Measurements from ENCODE around the gene SNN. TPM values are rescaled to one million over a fixed set of nuclear protein-coding genes. Genes with fewer than 3 reads are reported as not detected.

Gene SNN
- total and polyA plus RNA-seq, 3 experiments from 2014 or later, result 5.8 to 10.6 (median 6.0) TPM

- H3K4me1 ChIP-seq (ENCODE audit: insufficient read depth, low read length), result peaks cover 17% of the 10 kb centered on the region
- ChIA-PET POLR2A (no interaction called here), CTCF (no interaction called here)
- no peaks in the 10 kb centered on the region for H3K27me3 Mint-ChIP-seq
- no peaks in the 10 kb centered on the region for H3K9me3 Mint-ChIP-seq
- no peak overlapping the region for H3K27ac ChIP-seq (ENCODE audit: low read depth, low read length)
- H3K36me3 ChIP-seq (ENCODE audit: insufficient read depth, low read length), result peaks cover 38% of the 10 kb centered on the region
- H3K27me3 ChIP-seq (ENCODE audit: insufficient read depth, low read length, poor library complexity, severe bottlenecking), result no peaks in the 10 kb centered on the region
- no peak for DNase-seq
- no peak overlapping the region for H3K4me3 Mint-ChIP-seq
- H3K4me1 Mint-ChIP-seq, result peaks cover 26 to 44% (median 42%) of the 10 kb centered on the region in 3 donors
- H3K4me3 ChIP-seq (ENCODE audit: low read length), result no peak overlapping the region
- H3K27ac Mint-ChIP-seq, result peak overlapping the region in 2 of 8 donors; percentile 43 to 51
- H3K9me3 ChIP-seq (ENCODE audit: low read length), result no peaks in the 10 kb centered on the region
- peaks cover 0 to 93% (median 18%) of the 10 kb centered on the region in 3 donors for H3K36me3 Mint-ChIP-seq
These were observed 24.4 kb downstream of the SNN start for GRCh38 chr16:11692651-11693050.

- peaks cover 48% of the 10 kb centered on the region for H3K36me3 ChIP-seq (ENCODE audit: insufficient read depth, low read length)
- H3K4me1 ChIP-seq (ENCODE audit: insufficient read depth, low read length), result peaks cover 15% of the 10 kb centered on the region
- Mint-ChIP-seq H3K36me3 (peaks cover 0 to 93% (median 22%) of the 10 kb centered on the region in 3 donors), H3K4me3 (peak overlapping the region in 2 of 7 donors; percentile 15 to 78), H3K27me3 (no peaks in the 10 kb centered on the region), H3K9me3 (no peaks in the 10 kb centered on the region), H3K4me1 (peaks cover 38 to 56% (median 51%) of the 10 kb centered on the region in 3 donors), H3K27ac (peak overlapping the region in 7 of 8 donors; percentile 10 to 86 (median 70))
- H3K9me3 ChIP-seq (ENCODE audit: low read length), result no peaks in the 10 kb centered on the region
- DNase-seq, result no peak
- H3K4me3 ChIP-seq (ENCODE audit: low read length), result no peak overlapping the region
- POLR2A ChIA-PET, result no interaction called here
- H3K27ac ChIP-seq (ENCODE audit: low read depth, low read length), result no peak overlapping the region
- no peaks in the 10 kb centered on the region for H3K27me3 ChIP-seq (ENCODE audit: insufficient read depth, low read length, poor library complexity, severe bottlenecking)
- CTCF ChIA-PET, result interaction anchor here (2.1 kb wide), 1 partner anchor 7 kb away, joined by 8 read pairs; no protein-coding TSS in a partner anchor
These were observed 28.2 kb downstream of the SNN start for GRCh38 chr16:11696266-11697012.

DNA sequence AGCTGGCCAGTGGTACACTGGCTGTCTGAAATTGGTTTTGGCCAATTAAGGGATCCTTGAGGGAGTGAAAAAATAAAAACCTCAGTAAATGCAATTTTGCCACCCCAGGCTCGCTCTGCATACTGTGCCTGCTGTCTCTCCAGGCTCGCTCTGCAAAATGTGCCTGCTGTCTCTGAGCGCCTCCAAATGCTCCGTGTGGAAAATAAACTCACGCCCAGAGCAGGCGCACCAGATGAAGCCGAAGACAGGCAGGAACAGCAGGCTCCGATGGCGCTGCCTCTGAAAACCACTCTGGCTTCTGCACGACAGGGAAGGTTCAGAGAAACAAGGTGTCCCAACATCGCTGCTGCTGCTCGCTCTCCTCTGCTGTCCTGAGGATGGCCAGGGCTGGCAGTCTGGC lies 29.1 kb downstream of the SNN start:
- no peak for DNase-seq
- Histone ChIP-seq H3K9me3 (ENCODE audit: low read length) (no peaks in the 10 kb centered on the region), H3K4me3 (ENCODE audit: low read length) (no peak overlapping the region), H3K27me3 (ENCODE audit: insufficient read depth, low read length, poor library complexity, severe bottlenecking) (no peaks in the 10 kb centered on the region), H3K27ac (ENCODE audit: low read depth, low read length) (no peak overlapping the region), H3K36me3 (ENCODE audit: insufficient read depth, low read length) (peaks cover 44% of the 10 kb centered on the region), H3K4me1 (ENCODE audit: insufficient read depth, low read length) (peaks cover 15% of the 10 kb centered on the region)
- no peaks in the 10 kb centered on the region for H3K27me3 Mint-ChIP-seq
- H3K9me3 Mint-ChIP-seq, result no peaks in the 10 kb centered on the region
- H3K4me3 Mint-ChIP-seq, result no peak overlapping the region
- H3K36me3 Mint-ChIP-seq, result peaks cover 0 to 90% (median 20%) of the 10 kb centered on the region in 3 donors
- ChIA-PET CTCF (interaction anchor here (1.2 to 2.1 kb wide), 3 partner anchors 8 to 17 kb away, joined by 6 to 10 read pairs (median 8); no protein-coding TSS in a partner anchor), POLR2A (no interaction called here)
- H3K4me1 Mint-ChIP-seq, result peaks cover 41 to 56% (median 54%) of the 10 kb centered on the region in 3 donors
- H3K27ac Mint-ChIP-seq, result peak overlapping the region in 5 of 8 donors; percentile 47 to 86 (median 75)

- Histone ChIP-seq H3K4me1 (ENCODE audit: insufficient read depth, low read length) (peaks cover 15% of the 10 kb centered on the region), H3K36me3 (ENCODE audit: insufficient read depth, low read length) (peaks cover 44% of the 10 kb centered on the region), H3K27ac (ENCODE audit: low read depth, low read length) (no peak overlapping the region), H3K4me3 (ENCODE audit: low read length) (no peak overlapping the region), H3K9me3 (ENCODE audit: low read length) (no peaks in the 10 kb centered on the region), H3K27me3 (ENCODE audit: insufficient read depth, low read length, poor library complexity, severe bottlenecking) (no peaks in the 10 kb centered on the region)
- Mint-ChIP-seq H3K4me3 (peak overlapping the region in 3 of 7 donors; percentile 10 to 34 (median 30)), H3K4me1 (peaks cover 43 to 56% (median 54%) of the 10 kb centered on the region in 3 donors), H3K27ac (peak overlapping the region in 6 of 8 donors; percentile 38 to 83 (median 69)), H3K9me3 (no peaks in the 10 kb centered on the region), H3K36me3 (peaks cover 0 to 87% (median 25%) of the 10 kb centered on the region in 3 donors), H3K27me3 (no peaks in the 10 kb centered on the region)
- CTCF ChIA-PET, result interaction anchor here (1.0 to 2.1 kb wide), 5 partner anchors 9 to 55 kb away, joined by 3 to 10 read pairs (median 6); no protein-coding TSS in a partner anchor
- POLR2A ChIA-PET, result interaction anchor here (1.3 kb wide), 1 partner anchor 11 kb away, joined by 9 read pairs; no protein-coding TSS in a partner anchor
- peak in 1 of 5 donors; percentile 11 for DNase-seq
These were observed 30.0 kb downstream of the SNN start for GRCh38 chr16:11698271-11698689.

GRCh38 chr16:11699234-11699894 lies 31.1 kb downstream of the SNN start:
- H3K4me1 Mint-ChIP-seq, result peaks cover 44 to 62% (median 60%) of the 10 kb centered on the region in 3 donors
- CTCF ChIA-PET, result no interaction called here

DNA sequence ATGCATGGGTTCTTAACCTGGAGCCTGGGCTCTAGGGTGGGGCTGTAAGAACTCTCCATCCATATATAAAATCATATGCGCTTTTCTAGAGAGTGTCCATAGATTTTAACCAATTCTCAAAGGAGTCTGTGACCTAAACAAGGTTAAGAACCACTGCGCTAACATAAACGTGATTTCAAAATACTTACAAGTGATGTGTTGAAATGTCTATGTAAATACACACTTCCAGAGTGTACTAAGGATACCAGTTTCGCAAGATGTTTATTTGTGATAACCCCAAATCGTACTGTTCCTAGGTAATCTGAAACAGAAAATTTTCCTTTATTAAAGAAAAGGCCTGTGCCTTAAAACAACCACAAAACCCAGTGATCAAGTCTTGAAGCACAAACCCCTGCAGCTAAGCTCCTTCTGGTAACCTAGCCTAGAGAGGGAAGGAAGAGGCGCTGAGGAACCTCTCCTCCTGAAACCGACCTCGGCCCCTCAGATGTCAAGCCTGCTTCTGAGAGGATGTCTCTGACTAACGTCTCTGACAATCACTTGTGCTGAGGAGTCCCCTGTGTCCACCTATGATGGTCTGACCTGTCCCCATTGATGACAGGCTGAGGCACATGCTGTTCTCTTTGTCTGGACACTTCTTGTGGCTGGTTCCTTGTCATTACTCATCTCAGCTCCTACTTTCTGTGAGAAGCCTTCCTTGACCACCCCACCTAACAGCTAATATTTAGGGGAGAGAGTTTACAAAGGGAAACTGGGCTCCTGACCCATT lies 32.2 kb downstream of the SNN start:
- peaks cover 0 to 85% (median 23%) of the 10 kb centered on the region in 3 donors for H3K36me3 Mint-ChIP-seq

More at GRCh38 chr16:11699234-11699894, 31.1 kb downstream of the SNN start:
- DNase-seq, result no peak
- Histone ChIP-seq H3K36me3 (ENCODE audit: insufficient read depth, low read length) (peaks cover 44% of the 10 kb centered on the region), H3K4me3 (ENCODE audit: low read length) (no peak overlapping the region), H3K27ac (ENCODE audit: low read depth, low read length) (no peak overlapping the region), H3K9me3 (ENCODE audit: low read length) (no peaks in the 10 kb centered on the region), H3K27me3 (ENCODE audit: insufficient read depth, low read length, poor library complexity, severe bottlenecking) (no peaks in the 10 kb centered on the region), H3K4me1 (ENCODE audit: insufficient read depth, low read length) (peaks cover 15% of the 10 kb centered on the region)
- POLR2A ChIA-PET, result no interaction called here
- Mint-ChIP-seq H3K36me3 (peaks cover 0 to 88% (median 26%) of the 10 kb centered on the region in 3 donors), H3K27me3 (no peaks in the 10 kb centered on the region), H3K9me3 (no peaks in the 10 kb centered on the region), H3K4me3 (no peak overlapping the region), H3K27ac (peak overlapping the region in 5 of 8 donors; percentile 9 to 73 (median 66))

DNA sequence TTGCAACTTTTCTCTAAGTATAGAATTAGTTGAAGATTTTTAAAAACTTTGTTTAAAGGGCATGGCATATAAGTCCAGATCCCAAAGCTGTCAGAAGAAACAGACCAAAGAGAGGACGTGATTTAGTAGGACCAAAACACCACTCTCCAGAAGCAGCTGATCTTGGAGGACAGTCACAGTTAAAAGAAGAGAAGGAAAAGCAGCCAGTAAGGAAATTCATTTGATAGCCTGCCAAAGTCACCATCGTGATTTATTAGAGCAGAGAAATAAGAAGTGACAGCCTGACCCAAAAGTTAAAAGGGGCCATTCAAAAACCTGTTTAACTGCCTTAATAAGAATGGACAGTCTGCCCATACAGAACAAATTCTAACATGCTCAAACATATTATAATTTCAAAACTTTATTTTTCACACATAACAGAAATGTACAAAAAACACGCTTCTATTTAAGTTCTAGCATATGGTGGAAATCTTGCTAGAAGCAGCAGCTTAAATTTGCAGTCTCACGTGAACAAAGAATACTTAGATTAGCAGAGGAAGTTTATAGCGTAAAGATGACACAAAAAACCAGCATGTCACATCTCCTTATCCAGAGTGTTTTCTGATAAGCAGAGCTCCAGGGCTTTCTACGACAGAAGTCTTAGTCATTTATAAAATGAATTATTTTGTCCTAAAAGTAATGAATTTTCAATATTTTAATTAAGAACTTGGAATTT lies 37.2 kb downstream of the SNN start:
- peaks cover 0 to 69% (median 11%) of the 10 kb centered on the region in 3 donors for H3K36me3 Mint-ChIP-seq

More for the DNA sequence above, 32.2 kb downstream of the SNN start:
- no peaks in the 10 kb centered on the region for H3K9me3 Mint-ChIP-seq
- no peak overlapping the region for H3K4me3 ChIP-seq (ENCODE audit: low read length)
- no peak overlapping the region for H3K4me3 Mint-ChIP-seq
- H3K27me3 ChIP-seq (ENCODE audit: insufficient read depth, low read length, poor library complexity, severe bottlenecking), result no peaks in the 10 kb centered on the region
- no peaks in the 10 kb centered on the region for H3K9me3 ChIP-seq (ENCODE audit: low read length)
- H3K4me1 ChIP-seq (ENCODE audit: insufficient read depth, low read length), result peaks cover 15% of the 10 kb centered on the region
- CTCF ChIA-PET, result no interaction called here
- H3K4me1 Mint-ChIP-seq, result peaks cover 44 to 62% (median 61%) of the 10 kb centered on the region in 3 donors
- H3K36me3 ChIP-seq (ENCODE audit: insufficient read depth, low read length), result peaks cover 38% of the 10 kb centered on the region
- H3K27ac Mint-ChIP-seq, result peak overlapping the region in 1 of 8 donors; percentile 75
- H3K27me3 Mint-ChIP-seq, result no peaks in the 10 kb centered on the region
- POLR2A ChIA-PET, result no interaction called here
- H3K27ac ChIP-seq (ENCODE audit: low read depth, low read length), result no peak overlapping the region
- no peak for DNase-seq

More for the DNA sequence above, 37.2 kb downstream of the SNN start:
- DNase-seq, result no peak
- Mint-ChIP-seq H3K4me1 (peaks cover 14 to 32% (median 23%) of the 10 kb centered on the region in 3 donors), H3K4me3 (no peak overlapping the region), H3K27me3 (no peaks in the 10 kb centered on the region), H3K9me3 (no peaks in the 10 kb centered on the region), H3K27ac (no peak overlapping the region)
- H3K4me1 ChIP-seq (ENCODE audit: insufficient read depth, low read length), result peaks cover 3% of the 10 kb centered on the region
- no peak overlapping the region for H3K4me3 ChIP-seq (ENCODE audit: low read length)
- H3K27ac ChIP-seq (ENCODE audit: low read depth, low read length), result no peak overlapping the region
- peaks cover 15% of the 10 kb centered on the region for H3K36me3 ChIP-seq (ENCODE audit: insufficient read depth, low read length)
- ChIA-PET CTCF (interaction anchor here (0.6 to 2.3 kb wide), 3 partner anchors 9 to 752 kb away, joined by 3 to 9 read pairs (median 3); no protein-coding TSS in a partner anchor), POLR2A (no interaction called here)
- no peaks in the 10 kb centered on the region for H3K9me3 ChIP-seq (ENCODE audit: low read length)
- H3K27me3 ChIP-seq (ENCODE audit: insufficient read depth, low read length, poor library complexity, severe bottlenecking), result no peaks in the 10 kb centered on the region

Measured in CD8-positive, alpha-beta memory T cell (primary cell).